Gastrocnemius medialis (tissue), 4 donors: ENCODE data around the gene ERBIN. TPM values are rescaled to one million over a fixed set of nuclear protein-coding genes. Genes with fewer than 3 reads are reported as not detected.
A peak's percentile ranks its signal among the peaks of the same experiment; 100 is the strongest.

ENCODE experiments used
- ATAC-seq, 2 donors: fragments of 150-250 bp; one replicate each; pipeline ENCODE4 v1.9.1; 2016
- DNase-seq, 2 donors: peaks; one replicate each; pipeline ENCODE4 v3.0.0-alpha.2; 2019
- H3K27ac ChIP-seq, 4 donors: fragments of 200-600 bp; sonication (generic); 1 replicate in 1 of 4; 2 replicates in 3 of 4; pipeline ENCODE4 v1.5.1; 2016 to 2018; ENCODE audit warnings: mild to moderate bottlenecking in 2 of 4, moderate library complexity in 1 of 4
- H3K27me3 ChIP-seq, 3 donors: fragments of 200-600 bp; sonication (generic) in 2 of 3; 1 replicate in 1 of 3; 2 replicates in 2 of 3; pipeline versions ENCODE4 v1.5.1 to v1.6.0; 2016 to 2019; ENCODE audit warnings: mild to moderate bottlenecking in 1 of 3, moderate library complexity in 1 of 3
- H3K36me3 ChIP-seq, 2 donors: fragments of 200-600 bp; sonication (generic) in 1 of 2; one replicate each; pipeline ENCODE4 v1.5.1; 2017 to 2018
- H3K4me1 ChIP-seq, 2 donors: fragments of 200-600 bp; sonication (generic) in 1 of 2; one replicate each; pipeline ENCODE4 v1.5.1; 2016 to 2017; ENCODE audit warnings: mild to moderate bottlenecking in 2 of 2
- H3K4me3 ChIP-seq, 4 donors: fragments of 200-600 bp; sonication (generic) in 3 of 4; 1 replicate in 1 of 4; 2 replicates in 3 of 4; pipeline ENCODE4 v1.5.1; 2016 to 2019; ENCODE audit warnings: mild to moderate bottlenecking in 2 of 4
- H3K9me3 ChIP-seq, 3 donors: fragments of 200-600 bp; sonication (generic) in 2 of 3; 1 replicate in 1 of 3; 2 replicates in 2 of 3; pipeline ENCODE4 v1.5.1; 2016 to 2019
- POLR2A ChIP-seq, 2 donors: fragments of 450-650 bp; IDR thresholded peaks; one replicate each; pipeline ENCODE4 v1.6.1; 2017; ENCODE audit warnings: antibody characterized with exemption in 2 of 2, mild to moderate bottlenecking in 2 of 2, moderate library complexity in 2 of 2
- in situ Hi-C, 4 donors: fragments of 200-750 bp; cut with MboI; loops; one replicate each; pipeline versions ENCODE4 v1.15.0 to v1.8.0; 2017; ENCODE audit warnings: low sequenced_read_pairs in 4 of 4
- intact Hi-C: fragments of 100-400 bp; cut with DNase I; formaldehyde crosslinking; loops from one replicate; pipeline ENCODE4 v1.15.1; 2023; ENCODE audit warnings: low total_unique reads
- total RNA-seq, 4 donors: library from RNA; depleted of rRNA; stranded (reverse); fragments of >200 nt; gene quantifications; one replicate each; pipeline versions ENCODE4 v1.1.0 to v1.2.3, GENCODE V29; 2016
- TF ChIP-seq, protein P1 (sequence below), 5 experiments: fragments of 450-650 bp in 3 of 5; fragments of 200-600 bp in 2 of 5; sonication (generic) in 2 of 5; IDR thresholded peaks in 4 of 5; conservative IDR thresholded peaks in 1 of 5; 1 replicate in 4 of 5; 2 replicates in 1 of 5; pipeline ENCODE4 v1.5.1; 2016 to 2019; ENCODE audit warnings: antibody characterized with exemption in 5 of 5, mild to moderate bottlenecking in 3 of 5, moderate library complexity in 3 of 5

Gene ERBIN
- total RNA-seq, 4 donors from 2014 or later: 35.1 to 42.0 (median 38.7) TPM

DNA sequence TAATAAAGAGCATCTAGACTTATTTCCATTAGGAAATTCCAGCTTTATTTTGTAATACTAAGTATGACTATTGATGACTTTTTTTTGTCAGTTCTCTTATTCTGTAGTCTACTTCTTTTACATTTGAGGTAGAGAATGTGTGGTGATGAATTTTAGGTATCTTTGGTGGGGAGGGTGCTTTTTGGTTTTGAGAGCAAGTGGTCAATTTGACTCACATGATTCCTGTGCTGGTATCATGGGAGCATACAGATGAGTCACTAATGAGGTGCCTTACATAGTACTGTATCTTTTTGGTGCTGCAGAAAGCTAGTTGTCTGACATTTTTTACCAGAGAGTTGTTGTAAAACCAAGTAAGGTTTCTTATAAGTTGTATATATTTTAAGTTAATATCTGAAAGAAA, 35.3 kb downstream of the ERBIN start:
- in situ Hi-C loops (no loop called here), intact Hi-C loops (no loop called here)
- Histone ChIP-seq H3K27me3 (no peaks in the 10 kb centered on the region), H3K9me3 (no peaks in the 10 kb centered on the region), H3K4me1 (peaks cover 47 to 51% of the 10 kb centered on the region in 2 donors), H3K4me3 (no peak overlapping the region), H3K27ac (peak overlapping the region; percentile 5 to 45 (median 34)), H3K36me3 (no peaks in the 10 kb centered on the region)
- no peak for TF ChIP-seq POLR2A (IDR thresholded peaks at IDR 0.05)
- TF ChIP-seq, protein P1, sequence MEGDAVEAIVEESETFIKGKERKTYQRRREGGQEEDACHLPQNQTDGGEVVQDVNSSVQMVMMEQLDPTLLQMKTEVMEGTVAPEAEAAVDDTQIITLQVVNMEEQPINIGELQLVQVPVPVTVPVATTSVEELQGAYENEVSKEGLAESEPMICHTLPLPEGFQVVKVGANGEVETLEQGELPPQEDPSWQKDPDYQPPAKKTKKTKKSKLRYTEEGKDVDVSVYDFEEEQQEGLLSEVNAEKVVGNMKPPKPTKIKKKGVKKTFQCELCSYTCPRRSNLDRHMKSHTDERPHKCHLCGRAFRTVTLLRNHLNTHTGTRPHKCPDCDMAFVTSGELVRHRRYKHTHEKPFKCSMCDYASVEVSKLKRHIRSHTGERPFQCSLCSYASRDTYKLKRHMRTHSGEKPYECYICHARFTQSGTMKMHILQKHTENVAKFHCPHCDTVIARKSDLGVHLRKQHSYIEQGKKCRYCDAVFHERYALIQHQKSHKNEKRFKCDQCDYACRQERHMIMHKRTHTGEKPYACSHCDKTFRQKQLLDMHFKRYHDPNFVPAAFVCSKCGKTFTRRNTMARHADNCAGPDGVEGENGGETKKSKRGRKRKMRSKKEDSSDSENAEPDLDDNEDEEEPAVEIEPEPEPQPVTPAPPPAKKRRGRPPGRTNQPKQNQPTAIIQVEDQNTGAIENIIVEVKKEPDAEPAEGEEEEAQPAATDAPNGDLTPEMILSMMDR (IDR thresholded peaks at IDR 0.05 in 4 of 5, conservative IDR thresholded peaks at IDR 0.05 in 1 of 5): no peak
- peak; percentile 46 to 58 for ATAC-seq
- no peak for DNase-seq

DNA sequence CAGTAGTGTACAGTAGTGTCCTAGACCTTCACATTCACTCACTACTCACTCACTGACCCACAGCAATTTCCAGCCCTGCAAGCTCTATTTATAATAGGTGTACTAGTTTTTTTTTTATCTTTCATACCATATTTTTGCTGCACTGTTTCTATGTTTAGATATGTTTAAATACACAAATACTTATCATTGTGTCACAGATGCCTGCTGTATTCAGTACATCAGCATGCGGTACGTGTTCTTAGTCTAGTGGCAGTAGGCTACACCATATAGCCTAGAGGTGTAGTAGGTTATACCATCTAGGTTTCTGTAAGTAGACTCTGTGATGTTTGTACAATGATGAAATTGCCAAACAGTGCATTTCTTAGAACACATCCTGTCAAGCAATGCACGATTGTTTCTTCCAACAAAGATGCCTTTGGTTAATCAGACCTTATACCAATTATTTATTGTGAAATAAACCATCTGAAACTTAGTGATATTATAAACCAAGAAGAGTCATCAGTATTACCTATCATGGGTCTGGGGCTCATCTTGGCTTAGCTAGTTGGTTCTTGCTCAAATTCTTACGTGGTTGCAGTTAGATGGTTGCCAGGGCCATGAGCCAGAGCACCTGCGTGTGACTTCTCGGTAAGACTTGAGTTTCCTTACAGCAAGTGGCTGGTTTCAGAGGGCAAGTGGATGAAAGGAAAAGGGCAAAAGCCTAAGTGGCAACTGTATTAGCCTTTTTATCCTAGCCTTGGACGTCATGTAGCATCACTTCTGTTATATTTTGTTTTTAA, 41.1 kb downstream of the ERBIN start:
- TF ChIP-seq, protein P1 (IDR thresholded peaks at IDR 0.05 in 4 of 5, conservative IDR thresholded peaks at IDR 0.05 in 1 of 5): no peak
- TF ChIP-seq POLR2A (IDR thresholded peaks at IDR 0.05): no peak
- Histone ChIP-seq H3K4me3 (no peak overlapping the region), H3K9me3 (no peaks in the 10 kb centered on the region), H3K27ac (peak overlapping the region; percentile 86 to 89 (median 86)), H3K27me3 (no peaks in the 10 kb centered on the region), H3K36me3 (no peaks in the 10 kb centered on the region), H3K4me1 (peaks cover 83 to 88% of the 10 kb centered on the region in 2 donors)
- DNase-seq: peak; percentile 23 to 74
- in situ Hi-C loops: no loop called here
- intact Hi-C loops: loop anchor here (2.0 kb wide), 1 partner anchor 41 kb away; the partner anchor contains the start of gene ERBIN
- ATAC-seq: peak; percentile 43 to 67

DNA sequence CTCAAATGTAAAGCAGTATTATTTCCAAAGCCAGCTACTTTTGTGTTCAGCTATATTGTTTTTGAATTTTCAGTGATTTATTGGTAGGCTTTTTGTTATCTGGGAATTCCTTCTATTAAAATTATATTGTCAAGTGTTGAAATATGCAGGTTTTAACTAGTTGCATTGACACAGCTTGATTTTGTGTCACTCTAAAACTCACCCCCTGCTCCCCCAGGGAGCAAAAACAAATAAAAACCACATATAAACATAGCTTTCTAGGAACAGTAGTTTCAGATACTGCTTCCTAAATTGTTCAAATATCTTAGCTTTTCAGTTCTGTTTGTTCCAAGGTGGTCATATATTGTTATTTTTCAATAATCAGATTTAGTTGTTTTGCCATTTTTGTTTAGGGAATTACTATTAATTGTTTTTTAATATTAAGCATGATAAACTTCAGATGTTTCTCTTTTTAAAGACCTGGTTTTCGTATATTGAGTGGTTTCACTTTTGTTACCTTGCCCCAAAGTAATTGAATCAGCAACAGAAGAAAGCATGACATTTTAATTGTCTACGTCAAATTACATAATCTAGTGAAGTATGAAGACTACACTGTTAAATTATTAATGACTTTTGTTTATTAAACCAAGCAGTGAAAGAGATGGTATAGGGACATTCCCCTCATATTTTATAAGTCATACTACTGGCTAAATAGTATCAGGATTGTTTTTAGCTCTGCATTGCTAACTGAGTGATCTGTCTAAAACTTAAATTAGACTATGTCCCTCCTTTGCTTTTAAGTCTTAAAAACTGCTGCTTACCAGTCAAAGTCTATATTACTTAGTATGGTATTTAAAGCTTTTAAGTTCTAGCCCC, 43.4 kb downstream of the ERBIN start:
- H3K27me3 ChIP-seq: no peaks in the 10 kb centered on the region
- no peak for TF ChIP-seq POLR2A (IDR thresholded peaks at IDR 0.05)
- TF ChIP-seq, protein P1 (IDR thresholded peaks at IDR 0.05 in 4 of 5, conservative IDR thresholded peaks at IDR 0.05 in 1 of 5): no peak
- peak overlapping the region in 3 of 4 donors; percentile 10 to 12 (median 11) for H3K4me3 ChIP-seq
- peak overlapping the region; percentile 86 to 89 (median 86) for H3K27ac ChIP-seq
- in situ Hi-C loops (no loop called here), intact Hi-C loops (loop anchor here (2.0 kb wide), 1 partner anchor 43 kb away; the partner anchor contains the start of gene ERBIN)
- H3K9me3 ChIP-seq: no peaks in the 10 kb centered on the region
- peaks cover 72 to 76% of the 10 kb centered on the region in 2 donors for H3K4me1 ChIP-seq
- no peaks in the 10 kb centered on the region for H3K36me3 ChIP-seq
- DNase-seq: no peak
- ATAC-seq: no peak

DNA sequence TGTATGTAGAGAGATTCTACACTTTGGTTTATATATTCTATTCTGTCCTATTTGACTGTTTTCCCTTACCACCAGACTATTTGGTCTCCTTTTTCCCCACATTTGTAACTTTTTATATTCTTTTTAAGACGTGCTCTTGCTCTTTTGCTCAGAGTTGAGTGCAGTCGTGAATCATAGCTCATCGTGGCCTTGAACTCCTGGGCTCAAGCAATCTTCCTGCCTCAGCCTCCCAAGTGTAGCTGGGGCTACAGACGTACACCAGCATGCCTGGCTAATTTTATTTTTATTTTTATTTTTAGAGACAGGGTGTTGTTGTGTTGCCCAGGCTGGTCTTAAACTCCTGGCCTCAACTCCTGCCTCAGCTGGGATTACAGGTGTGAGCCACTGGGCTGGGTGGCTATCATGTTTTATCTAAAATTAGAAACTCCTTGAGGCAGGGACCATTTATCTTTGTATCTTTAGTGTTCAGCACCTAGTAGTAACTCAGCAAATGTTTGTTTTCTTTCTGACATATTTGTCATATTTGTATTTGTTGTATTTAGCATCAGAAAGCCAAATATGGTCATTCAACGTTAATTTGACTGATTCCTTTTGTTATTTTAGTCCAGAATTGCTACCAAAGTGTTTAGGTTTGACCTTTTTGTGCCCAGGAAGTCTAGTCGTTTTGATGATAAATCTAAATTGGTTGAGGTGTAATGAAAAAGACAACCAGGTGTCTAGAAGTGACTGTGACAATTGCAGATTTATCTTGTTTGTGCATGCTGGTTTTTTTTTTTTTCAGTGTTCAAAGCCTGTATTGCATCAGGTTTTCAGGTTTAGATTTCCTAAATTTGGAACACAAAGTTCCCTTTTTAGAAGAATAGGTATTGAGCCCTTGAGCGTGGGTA, 44.3 kb downstream of the ERBIN start:
- Histone ChIP-seq H3K27ac (peak overlapping the region; percentile 86 to 89 (median 86)), H3K4me1 (peaks cover 63 to 74% of the 10 kb centered on the region in 2 donors), H3K36me3 (no peaks in the 10 kb centered on the region), H3K27me3 (no peaks in the 10 kb centered on the region), H3K4me3 (peak overlapping the region in 3 of 4 donors; percentile 10 to 12 (median 11)), H3K9me3 (no peaks in the 10 kb centered on the region)
- in situ Hi-C loops (no loop called here), intact Hi-C loops (no loop called here)
- peak in 1 of 2 donors; percentile 21 for TF ChIP-seq POLR2A (IDR thresholded peaks at IDR 0.05)
- TF ChIP-seq, protein P1 (IDR thresholded peaks at IDR 0.05 in 4 of 5, conservative IDR thresholded peaks at IDR 0.05 in 1 of 5): no peak
- DNase-seq (peak; percentile 67 to 82), ATAC-seq (peak; percentile 87 to 93)
